ENCODE measurements around the gene OR1D2. TPM values are rescaled to one million over a fixed set of nuclear protein-coding genes. Genes with fewer than 3 reads are reported as not detected.
"Not testable (repeated sequence)": the region's sequence is repeated elsewhere in the genome, so short reads cannot be mapped to it uniquely, and the experiment has no call there.

The OR1D2 gene
- total RNA-seq, 1 donor from 2014 or later: not detected

- H3K27ac Mint-ChIP-seq; H3K4me1 ChIP-seq; H3K79me2 ChIP-seq (ENCODE audit: low read depth); H3K36me3 Mint-ChIP-seq; H3K4me3 ChIP-seq; H4K20me1 ChIP-seq (ENCODE audit: low read depth); H3K4me2 ChIP-seq; H3K27ac ChIP-seq; H3K9me3 ChIP-seq (ENCODE audit: low read depth); H3K9me3 Mint-ChIP-seq; H3K36me3 ChIP-seq; H3K27me3 ChIP-seq; H3F3A ChIP-seq (ENCODE audit: low read depth); H2AFZ ChIP-seq (replicated peaks); H3K4me1 Mint-ChIP-seq; DNase-seq (ENCODE audit: low spot score); H3K27me3 Mint-ChIP-seq (ENCODE audit: insufficient read depth, low read depth); H3K4me3 Mint-ChIP-seq; H3K9ac ChIP-seq: not testable (repeated sequence)
Measured at GRCh38 chr17:3062824-3063377, 41.3 kb downstream of the OR1D2 start.

GRCh38 chr17:3054868-3055267 is 49.4 kb downstream of the OR1D2 start:
- H3K9me3 ChIP-seq (ENCODE audit: low read depth); H3K27ac Mint-ChIP-seq; H3K4me3 Mint-ChIP-seq; H3K27me3 ChIP-seq; H3K27ac ChIP-seq; H2AFZ ChIP-seq (replicated peaks); H3K4me3 ChIP-seq; DNase-seq (ENCODE audit: low spot score); H3K9me3 Mint-ChIP-seq; H3K79me2 ChIP-seq (ENCODE audit: low read depth); H3K36me3 ChIP-seq; H3K4me2 ChIP-seq; H3K4me1 ChIP-seq; H3K36me3 Mint-ChIP-seq; H3K27me3 Mint-ChIP-seq (ENCODE audit: insufficient read depth, low read depth); H3K9ac ChIP-seq; H4K20me1 ChIP-seq (ENCODE audit: low read depth); H3K4me1 Mint-ChIP-seq; H3F3A ChIP-seq (ENCODE audit: low read depth): not testable (repeated sequence)

GRCh38 chr17:3049705-3050295 is 54.4 kb downstream of the OR1D2 start:
- no peak overlapping the region for H3K27ac Mint-ChIP-seq
- H3K9me3 Mint-ChIP-seq: peaks cover 4% of the 10 kb centered on the region
- H3K36me3 ChIP-seq: no peaks in the 10 kb centered on the region
- no peak overlapping the region for H2AFZ ChIP-seq (replicated peaks)
- H3F3A ChIP-seq (ENCODE audit: low read depth): no peaks in the 10 kb centered on the region
- H3K4me3 Mint-ChIP-seq: peak overlapping the region; percentile 90
- no peaks in the 10 kb centered on the region for H3K9me3 ChIP-seq (ENCODE audit: low read depth)
- no peak overlapping the region for H3K27ac ChIP-seq
- H3K4me3 ChIP-seq: peak overlapping the region; percentile 71
- H3K36me3 Mint-ChIP-seq: no peaks in the 10 kb centered on the region
- H3K27me3 Mint-ChIP-seq (ENCODE audit: insufficient read depth, low read depth): peaks cover 3% of the 10 kb centered on the region
- no peaks in the 10 kb centered on the region for H3K4me1 Mint-ChIP-seq
- H3K4me1 ChIP-seq: peaks cover 3% of the 10 kb centered on the region
- peak overlapping the region; percentile 76 for H3K4me2 ChIP-seq
- TF ChIP-seq EZH2phosphoT487 (IDR thresholded peaks at IDR 0.05) (no peak), EZH2 (IDR thresholded peaks at IDR 0.05) (no peak)
- TF ChIP-seq, protein P1, sequence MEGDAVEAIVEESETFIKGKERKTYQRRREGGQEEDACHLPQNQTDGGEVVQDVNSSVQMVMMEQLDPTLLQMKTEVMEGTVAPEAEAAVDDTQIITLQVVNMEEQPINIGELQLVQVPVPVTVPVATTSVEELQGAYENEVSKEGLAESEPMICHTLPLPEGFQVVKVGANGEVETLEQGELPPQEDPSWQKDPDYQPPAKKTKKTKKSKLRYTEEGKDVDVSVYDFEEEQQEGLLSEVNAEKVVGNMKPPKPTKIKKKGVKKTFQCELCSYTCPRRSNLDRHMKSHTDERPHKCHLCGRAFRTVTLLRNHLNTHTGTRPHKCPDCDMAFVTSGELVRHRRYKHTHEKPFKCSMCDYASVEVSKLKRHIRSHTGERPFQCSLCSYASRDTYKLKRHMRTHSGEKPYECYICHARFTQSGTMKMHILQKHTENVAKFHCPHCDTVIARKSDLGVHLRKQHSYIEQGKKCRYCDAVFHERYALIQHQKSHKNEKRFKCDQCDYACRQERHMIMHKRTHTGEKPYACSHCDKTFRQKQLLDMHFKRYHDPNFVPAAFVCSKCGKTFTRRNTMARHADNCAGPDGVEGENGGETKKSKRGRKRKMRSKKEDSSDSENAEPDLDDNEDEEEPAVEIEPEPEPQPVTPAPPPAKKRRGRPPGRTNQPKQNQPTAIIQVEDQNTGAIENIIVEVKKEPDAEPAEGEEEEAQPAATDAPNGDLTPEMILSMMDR (IDR thresholded peaks at IDR 0.05): no peak
- H3K9ac ChIP-seq: no peak overlapping the region
- H3K27me3 ChIP-seq: no peaks in the 10 kb centered on the region
- H3K79me2 ChIP-seq (ENCODE audit: low read depth): no peaks in the 10 kb centered on the region
- H4K20me1 ChIP-seq (ENCODE audit: low read depth): no peaks in the 10 kb centered on the region
- DNase-seq (ENCODE audit: low spot score): no peak

DNA sequence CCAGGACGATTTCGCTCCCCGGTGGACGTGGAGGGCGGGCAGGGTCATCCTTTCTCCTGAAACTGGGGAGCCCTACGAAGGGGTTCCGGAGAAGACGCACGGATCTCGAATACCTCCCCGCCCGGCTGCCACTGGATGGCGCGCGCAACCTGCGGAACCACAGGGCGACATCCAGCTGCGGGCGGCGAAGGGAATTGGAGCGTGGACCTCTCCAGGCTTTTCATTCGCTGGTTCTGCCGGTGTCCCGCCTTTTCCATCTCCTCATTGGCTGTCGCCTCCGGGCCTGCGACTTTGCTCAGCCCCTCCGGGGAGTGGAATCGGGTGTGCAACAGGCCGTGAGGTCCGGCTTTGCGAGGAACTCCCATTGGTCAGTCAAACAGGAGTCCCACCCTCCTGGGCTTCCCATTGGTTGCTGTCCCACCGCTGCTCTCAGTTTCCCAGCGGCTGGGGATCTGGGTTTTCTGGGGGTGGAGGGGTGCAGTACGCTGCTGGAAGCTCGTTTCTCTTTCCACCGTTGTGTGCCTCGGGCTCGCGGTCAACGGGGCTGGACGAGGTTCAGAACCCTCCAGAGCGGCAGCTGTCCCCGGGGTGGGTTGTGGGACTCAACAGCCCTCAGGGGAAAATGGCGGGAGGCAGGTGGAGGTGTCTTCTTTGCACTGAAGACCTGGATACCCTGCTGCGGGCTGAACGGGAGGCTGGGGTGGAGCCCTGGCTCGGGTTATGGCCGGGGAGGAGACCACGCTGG is 55.3 kb downstream of the OR1D2 start:
- Mint-ChIP-seq H3K9me3 (peaks cover 11% of the 10 kb centered on the region), H3K4me1 (no peaks in the 10 kb centered on the region), H3K27me3 (ENCODE audit: insufficient read depth, low read depth) (peaks cover 3% of the 10 kb centered on the region), H3K36me3 (no peaks in the 10 kb centered on the region), H3K27ac (peak overlapping the region; percentile 91), H3K4me3 (peak overlapping the region; percentile 90)
- Histone ChIP-seq H3K4me3 (peak overlapping the region; percentile 71), H3K9me3 (ENCODE audit: low read depth) (no peaks in the 10 kb centered on the region), H3K36me3 (no peaks in the 10 kb centered on the region), H3K9ac (no peak overlapping the region), H3F3A (ENCODE audit: low read depth) (no peaks in the 10 kb centered on the region), H3K79me2 (ENCODE audit: low read depth) (no peaks in the 10 kb centered on the region), H4K20me1 (ENCODE audit: low read depth) (no peaks in the 10 kb centered on the region), H3K4me1 (peaks cover 3% of the 10 kb centered on the region), H3K4me2 (peak overlapping the region; percentile 85), H3K27ac (no peak overlapping the region), H2AFZ (replicated peaks) (peak overlapping the region; percentile 96), H3K27me3 (no peaks in the 10 kb centered on the region)
- peak; percentile 98 for DNase-seq (ENCODE audit: low spot score)
- TF ChIP-seq EZH2 (IDR thresholded peaks at IDR 0.05) (no peak), EZH2phosphoT487 (IDR thresholded peaks at IDR 0.05) (no peak)
- TF ChIP-seq, protein P1 (IDR thresholded peaks at IDR 0.05): peak; percentile 86

Data from neural progenitor cell (in vitro differentiated cells).